EL (cell line): ENCODE measurements around the gene SKP1.
"Not testable (repeated sequence)": the region's sequence is repeated elsewhere in the genome, so short reads cannot be mapped to it uniquely, and the experiment has no call there.

ENCODE experiments used
- DNase-seq: peaks from one replicate; pipeline ENCODE4 v3.0.0-alpha.2; 2016

The SKP1 gene

DNA sequence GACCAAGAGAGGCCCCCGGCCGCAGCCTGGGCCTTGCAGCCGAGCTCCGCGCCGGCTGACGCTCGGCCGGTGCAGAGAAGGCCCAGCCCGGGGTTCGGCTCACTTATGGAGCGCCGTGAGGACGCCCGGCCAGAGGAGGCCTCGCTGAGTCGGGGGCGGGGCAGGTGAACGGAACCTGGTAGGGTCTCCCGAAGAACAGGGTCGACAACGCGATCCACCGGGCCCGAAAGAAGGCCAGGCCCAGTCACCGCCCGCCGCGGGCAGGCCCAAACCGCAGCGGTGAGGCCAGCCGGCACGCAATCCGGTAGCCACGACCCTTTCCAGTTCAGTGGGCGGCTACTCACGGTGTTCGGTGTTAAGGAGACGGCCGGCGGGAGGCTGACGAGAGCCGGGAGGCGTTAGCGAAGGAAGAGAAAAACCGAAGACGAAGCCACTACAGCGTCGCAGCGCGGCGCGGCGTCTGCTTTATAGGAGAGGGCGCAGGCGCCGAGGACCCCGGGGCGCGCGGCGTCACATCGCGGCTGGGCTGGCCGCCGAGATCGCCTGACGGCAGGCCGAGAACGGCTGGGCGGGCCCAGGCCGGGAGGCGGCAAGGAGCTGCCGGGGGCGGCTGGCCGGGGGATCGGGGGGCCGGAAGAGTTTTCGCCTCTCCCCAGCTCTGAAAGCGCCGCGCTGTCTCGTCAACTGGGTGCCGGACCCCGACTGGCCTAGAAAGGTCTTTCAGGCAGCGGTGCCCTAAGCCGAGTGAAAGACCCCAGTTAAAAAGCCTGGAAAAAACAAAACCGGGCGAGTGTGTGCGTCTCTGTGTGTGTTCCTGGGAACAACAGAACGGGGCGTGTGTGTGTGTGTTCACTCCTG is at the start of gene SKP1:
TSS of gene SKP1 (minus strand) at position 440 of the 858 bp plus-strand sequence. CDS start 2,928 bp downstream, outside the sequence.
- DNase-seq, result peak; percentile 83

DNA sequence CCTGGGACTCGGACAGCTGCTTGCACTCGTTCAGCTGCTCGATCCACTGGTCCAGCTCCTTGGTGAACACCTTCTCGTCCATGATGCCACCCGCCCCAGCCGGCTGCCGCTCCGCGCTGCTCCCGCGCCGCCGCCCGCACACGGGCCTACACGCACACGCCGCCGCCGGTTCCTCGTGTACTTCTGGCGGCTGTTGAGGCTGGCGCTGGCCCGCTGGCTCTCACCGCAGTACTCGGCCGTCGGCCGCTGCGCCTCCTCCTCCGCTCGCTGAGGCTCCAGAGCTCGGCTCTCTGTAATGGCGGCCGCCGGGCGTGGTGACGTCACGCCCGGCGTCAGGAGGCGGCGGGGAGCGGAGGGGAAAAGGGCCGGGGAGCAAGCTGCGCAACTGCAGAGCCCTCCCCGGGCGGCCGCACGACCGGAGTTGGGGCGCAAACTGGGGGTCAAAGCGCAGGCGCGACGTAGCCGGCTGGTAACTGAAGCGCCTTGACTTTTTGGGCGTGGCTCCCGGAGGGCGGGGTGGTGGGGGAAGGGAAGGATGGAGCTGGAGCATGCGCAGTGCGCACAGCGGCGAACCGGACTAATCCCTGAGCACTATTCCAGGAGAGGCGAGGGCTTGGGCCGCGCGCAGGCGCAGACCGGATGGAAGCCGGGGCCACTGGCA is 49.2 kb upstream of the SKP1 start, which contains the start of gene PPP2CA:
TSS of gene PPP2CA (minus strand) at position 294 of the 661 bp plus-strand sequence. CDS start at position 82, 212 bp downstream.
- DNase-seq, result peak; percentile 99

DNA sequence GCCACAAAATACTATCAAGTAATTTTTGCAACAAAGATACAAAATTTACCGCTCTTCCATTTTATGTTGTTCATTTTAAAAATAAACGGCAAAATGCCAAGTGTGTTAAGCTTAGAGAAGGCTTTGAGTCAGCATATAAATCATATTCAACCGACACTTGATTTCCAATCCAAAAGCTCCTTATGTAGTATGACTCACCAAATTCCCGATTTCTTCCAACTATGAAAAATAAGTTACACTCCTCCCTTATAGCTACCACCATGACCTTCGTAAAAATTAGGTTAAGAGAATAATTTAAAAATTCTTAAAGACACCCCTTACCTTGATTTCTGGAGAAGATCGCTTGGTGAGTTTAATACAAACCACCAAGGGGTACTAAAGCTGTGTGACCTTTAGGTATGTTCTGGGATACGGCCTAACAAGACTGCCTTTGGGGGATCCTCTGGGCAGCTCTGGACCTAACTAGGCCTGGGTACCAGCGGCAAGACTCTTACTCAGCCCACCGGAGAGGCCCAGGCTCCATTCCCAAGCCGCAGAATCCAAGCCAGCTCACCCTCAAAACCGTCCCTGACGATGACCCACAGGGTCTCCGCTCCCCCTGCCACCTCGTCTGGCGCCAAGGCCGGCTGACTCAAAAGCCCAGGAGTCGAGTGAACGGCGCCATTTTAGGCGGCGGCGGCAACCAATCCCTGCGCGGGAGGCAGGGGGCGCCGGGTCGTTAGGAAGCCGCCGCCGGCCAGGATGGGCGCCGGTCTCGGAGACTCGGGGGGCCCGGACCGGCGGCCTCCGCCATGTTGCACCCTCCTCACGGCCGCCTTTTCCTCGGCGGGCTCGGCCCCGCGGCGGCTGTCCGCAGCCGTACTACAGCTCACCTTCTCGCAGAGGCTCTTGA is 48.4 kb upstream of the SKP1 start:
- DNase-seq, result peak; percentile 73

DNA sequence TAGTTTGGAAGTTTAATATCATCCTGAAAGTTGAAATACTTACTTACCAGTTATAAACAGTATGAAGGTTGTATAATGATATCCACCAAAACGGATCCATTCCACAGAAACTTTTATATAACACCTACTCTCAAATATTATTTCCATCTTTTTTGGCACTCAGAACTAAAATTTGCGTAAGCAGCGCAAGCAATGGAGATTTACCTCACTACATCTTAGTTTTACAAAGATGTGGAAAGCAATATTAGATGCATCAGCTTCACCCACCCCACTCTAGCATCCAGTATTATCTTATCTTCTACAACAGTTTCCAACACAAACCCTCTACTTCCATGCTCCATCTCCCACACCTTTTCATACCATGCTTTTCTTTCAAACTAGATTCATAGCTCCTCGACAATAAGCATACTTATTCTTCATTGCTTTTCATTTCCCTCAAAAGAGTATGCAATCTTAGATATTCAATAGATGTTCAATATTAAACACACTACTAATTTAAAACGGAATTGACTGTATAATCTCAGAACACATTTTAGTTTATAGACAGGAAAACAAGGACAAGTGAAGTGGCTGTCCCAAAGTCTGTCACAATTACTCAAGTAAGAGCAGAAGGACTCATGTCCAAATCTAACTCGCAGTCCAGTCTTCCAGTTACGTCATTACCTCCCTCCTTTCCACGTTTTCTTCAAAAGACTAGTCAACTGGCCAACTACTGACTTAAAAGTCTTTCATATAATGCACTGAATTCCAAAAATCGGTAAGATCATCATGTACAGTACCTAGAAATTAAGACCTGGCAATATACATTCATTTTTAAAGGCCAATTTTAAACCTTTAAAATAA is 46.9 kb upstream of the SKP1 start:
- peak; percentile 39 for DNase-seq

DNA sequence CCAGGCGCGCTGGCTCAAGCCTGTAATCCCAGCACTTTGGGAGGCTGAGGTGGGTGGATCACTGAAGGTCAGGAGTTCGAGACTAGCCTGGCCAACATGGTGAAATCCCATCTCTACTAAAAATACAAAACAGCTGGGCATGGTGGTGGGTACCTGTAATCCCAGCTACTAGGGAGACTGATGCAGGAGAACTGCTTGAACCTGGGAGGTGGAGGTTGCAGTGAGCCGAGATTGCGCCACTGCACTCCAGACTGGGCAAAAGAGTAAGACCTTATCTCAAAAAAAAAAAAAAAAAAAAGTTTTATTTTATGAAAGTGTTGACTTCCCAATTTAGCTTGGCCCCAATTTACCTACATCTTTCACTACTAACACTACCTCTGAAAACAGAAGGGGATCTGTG is 44.9 kb upstream of the SKP1 start:
- not testable (repeated sequence) for DNase-seq

DNA sequence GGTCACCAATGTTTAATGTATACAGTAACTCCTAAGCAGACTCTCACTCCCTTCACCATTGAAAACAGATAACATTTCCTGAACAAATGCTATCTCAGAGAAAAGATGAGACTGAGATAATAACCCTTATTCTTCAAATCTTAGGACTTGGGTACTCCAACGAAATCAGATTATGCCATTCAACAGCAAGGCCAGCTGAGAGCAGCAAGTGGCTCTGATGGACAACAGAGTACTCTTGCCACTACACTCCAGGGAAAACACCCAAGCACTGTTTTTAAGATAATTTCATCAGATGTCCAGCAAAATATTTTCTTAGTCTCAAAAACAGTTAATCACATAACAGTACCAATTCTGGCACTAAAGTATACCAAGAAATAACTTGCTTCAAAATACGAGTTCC is 39.0 kb upstream of the SKP1 start:
- no peak for DNase-seq

DNA sequence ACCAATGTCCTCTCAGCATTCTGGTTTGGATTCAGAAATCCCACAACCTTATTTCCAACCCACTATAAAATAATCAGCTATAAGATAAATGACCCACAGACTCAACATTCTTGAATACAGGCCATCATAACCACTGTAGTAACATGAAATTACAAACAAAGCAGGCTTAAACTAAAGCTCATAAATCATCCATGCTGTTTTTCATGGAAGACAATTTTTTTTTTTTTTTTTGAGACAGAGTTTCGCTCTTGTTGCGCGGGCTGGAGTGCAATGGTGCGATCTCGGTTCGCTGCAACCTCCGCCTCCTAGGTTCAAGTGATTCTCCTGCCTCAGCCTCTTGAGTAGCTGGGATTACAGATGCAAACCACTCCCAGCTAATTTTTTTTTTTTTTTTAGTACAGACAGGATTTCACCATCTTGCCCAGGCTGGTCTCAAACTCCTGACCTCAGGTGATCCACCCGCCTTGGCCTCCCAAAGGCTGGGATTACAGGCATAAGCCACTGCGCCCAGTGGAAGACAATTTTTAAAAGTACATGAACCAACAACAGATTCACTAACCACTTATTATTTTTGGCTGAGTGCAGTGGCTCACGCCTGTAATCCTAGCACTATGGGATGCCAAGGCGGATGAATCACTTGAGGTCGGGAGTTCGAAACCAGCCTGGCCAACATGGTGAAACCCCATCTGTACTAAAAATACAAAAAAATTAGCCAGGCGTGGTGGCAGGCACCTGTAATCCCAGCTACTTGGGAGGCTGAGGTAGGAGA is 34.7 kb upstream of the SKP1 start:
- peak; percentile 65 for DNase-seq

DNA sequence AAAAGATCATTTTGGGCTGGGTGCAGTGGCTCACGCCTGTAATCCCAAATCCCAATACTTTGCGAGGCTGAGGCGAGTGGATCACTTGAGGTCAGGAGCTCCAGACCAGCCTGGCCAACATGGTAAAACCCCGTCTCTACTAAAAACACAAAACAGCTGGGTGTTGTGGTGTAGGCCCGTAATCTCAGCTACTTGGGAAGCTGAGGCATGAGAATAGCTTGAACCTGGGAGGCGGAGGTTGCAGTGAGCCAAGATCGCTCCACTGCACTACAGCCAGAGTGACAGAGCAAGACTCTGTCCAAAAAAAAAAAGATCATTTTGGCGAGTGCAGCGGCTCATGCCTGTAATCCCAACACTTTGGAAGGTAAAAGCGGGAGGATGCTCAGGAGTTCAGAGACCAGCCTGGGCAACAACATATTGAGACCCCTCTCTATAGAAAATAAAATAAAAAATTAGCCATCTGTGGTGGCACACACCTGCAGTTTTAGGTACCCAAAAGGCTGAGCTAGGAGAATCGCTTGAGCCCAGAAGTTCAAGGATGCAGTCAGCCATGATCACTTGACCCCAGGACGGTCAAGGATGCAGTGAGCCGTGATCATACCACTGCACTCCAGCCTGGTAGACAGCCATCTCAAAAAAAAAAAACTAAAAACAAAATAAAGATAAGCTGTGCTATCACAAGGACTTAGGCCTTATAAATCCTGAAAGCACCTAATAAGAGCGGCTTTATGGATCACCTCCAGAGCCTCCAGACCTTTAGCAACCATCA is 32.9 kb upstream of the SKP1 start:
- no peak for DNase-seq

DNA sequence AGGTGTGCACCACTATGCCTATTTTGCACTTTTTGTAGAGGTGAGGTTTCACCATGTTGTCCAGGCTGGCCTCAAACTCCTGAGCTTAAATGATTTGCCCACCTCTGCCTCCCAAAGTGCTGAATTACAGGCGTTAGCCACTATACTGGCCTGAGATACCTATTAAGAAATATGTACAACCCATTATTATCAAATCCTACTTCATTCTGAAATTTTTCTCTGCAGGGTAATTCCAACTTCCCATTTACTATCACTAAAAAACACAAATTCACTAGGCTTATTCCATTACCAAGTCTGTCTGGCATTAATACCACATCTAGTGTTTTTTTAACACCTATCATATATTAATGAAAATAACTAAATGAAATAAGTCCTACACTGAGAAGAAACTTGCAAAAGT is 30.9 kb upstream of the SKP1 start:
- no peak for DNase-seq

DNA sequence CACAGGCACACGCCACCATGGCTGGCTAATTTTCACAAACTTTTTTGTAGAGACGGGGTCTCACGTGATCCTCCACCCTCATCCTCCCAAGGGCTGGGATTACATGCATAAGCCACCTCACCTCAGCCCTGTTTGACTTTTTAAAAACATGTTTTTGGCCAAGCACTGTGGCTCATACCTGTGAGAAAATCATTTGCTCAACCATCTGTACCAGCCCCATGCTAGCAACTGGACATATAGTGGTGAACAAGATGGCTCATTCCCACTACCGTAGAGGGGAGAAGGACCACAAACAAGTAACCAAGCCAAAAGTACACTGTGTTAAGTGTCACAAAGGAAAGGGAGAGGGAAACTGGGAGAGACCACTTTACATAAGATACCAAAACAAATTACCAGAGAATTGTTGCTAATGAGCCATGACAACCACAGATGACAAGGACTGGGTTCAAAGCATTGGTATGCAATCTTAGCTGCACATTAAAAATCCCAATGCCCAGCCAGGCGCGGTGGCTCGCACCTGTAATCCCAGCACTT is 29.9 kb upstream of the SKP1 start:
- no peak for DNase-seq

DNA sequence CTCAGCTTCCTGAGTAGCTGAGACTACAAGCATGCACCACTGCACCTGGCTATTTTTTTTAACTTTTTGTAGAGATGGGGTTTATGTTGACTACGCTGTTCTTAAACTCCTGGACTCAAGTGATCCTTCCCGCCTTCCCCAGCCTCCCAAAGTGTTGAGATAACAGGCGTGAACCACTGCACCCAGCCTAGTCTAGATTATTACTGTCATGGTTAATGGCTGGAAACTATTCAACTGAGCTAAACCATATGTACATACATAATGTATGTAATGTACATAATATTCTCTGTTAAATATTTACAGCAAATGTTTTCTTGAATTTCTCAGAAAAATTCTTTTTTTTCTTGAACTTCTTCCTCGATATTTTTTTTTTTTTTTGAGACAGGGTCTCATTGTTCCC is 27.8 kb upstream of the SKP1 start:
- DNase-seq, result no peak

DNA sequence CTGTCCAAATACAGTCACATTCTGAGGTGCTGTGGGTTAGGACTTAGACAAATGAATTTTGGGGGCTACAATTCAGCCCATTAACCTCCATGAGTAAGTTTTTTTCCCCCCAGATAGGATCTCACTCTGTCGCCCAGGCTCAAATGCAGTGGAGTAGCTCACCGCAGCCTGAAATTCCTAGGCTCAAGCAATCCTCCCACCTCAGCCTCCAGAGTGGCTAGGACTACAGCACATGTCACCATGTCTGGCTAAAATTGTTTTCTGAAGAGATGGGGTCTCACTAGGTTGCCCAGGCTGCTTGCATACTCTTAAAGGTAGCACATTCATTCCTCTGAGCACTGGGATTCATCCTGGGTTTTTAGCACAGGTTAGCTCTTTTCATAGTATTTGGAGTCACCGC is 26.9 kb upstream of the SKP1 start:
- DNase-seq, result no peak

DNA sequence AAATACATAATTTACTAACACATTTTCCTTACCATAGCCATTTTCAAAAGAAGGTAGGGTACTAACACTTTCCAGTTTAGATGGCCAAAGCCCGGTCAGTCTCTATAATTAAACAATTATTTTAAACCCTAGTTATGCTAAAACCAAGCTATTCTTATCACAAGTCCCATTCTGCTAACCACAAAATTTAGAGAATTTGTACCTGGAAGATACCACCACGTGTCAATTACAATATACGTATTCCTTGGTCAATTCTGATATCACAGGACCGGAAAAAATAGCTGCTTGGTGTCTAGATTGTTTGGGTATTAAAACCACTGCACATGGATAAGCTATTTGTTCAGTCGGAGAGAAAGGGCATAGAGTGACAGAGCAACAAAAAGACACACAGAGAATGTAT is 18.9 kb upstream of the SKP1 start:
- DNase-seq, result no peak

DNA sequence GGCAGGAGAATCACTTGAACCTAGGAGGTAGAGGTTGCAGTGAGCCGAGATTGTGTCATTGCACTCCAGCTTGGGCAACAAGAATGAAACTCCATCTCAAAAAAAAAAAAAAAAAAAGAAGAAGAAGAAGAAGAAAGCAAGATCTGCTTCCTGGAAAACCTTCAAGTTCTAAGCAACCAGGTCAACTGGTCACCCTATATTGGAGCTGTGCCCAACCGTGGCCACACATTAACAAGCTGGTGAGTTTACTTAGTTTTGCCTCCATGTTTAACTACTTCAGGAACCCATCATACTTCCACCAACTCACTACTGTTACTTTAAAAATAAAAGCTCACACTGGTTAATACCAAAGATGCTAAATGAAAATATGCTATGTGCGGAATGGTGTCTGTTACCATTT is 12.3 kb upstream of the SKP1 start:
- DNase-seq, result no peak

DNA sequence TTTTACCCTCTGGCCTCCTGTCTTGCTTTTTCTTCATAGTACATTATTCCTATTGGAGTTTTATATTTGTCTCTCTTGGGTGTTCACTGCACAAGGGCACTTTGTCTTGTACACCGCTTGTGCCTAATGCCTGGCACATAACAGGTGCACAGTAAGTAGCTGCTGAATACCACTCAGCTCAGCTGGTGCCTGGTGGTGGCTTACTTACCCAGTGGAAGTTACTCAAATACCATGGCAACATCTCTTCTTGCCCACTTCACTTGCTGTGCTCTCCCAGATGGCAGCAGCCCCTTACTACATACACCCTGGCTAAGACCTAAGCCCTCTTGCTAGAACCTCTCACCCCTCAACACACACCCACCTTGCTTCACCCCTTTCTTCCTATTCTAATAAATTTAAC is 11.3 kb upstream of the SKP1 start:
- no peak for DNase-seq

DNA sequence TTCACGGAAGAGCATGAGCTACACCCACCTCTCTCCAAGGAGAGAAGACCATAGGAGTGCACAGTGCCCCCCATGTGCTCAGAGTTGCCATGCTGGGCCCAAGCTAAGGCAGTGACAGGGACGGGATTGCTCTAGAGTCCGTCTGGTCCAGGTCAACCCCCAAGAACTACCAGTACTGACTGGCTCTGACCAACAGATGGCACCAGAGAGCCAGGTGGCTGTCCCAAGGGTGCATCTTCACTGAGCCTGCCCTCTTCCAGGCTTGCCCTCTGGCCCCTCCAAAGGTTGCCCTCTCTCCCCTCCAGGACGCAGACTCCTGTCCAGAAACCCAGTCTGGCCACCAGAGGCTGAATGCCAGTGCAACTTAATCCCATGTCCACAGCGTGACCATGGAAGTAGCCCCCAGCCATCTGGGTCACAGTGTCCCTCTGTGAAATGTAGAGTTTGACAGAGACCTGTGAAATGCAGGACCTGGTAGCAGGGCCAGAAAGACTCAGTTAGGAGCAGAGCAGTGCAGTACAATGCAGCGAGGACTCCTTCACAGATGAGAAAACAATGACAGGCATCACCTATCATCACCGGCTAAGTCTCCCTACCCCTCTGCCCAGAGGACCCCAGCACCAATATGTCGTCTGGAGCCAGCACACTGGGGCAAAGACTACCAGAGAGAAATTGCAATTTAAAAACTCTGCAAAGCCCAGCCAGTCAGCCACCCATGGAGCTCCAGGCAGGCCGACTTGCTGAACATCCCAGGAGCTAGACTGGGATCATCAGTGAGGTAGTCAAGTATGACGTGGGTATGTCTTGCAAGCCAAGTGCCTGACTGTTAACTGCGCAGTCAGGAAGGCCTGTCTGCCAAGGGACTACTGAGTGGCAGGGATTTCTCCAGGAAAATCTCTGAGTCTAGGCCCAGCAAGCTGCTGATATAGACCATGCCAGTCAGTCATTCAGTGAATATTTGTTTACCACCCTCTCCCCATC is 7.7 kb upstream of the SKP1 start:
- peak; percentile 69 for DNase-seq

DNA sequence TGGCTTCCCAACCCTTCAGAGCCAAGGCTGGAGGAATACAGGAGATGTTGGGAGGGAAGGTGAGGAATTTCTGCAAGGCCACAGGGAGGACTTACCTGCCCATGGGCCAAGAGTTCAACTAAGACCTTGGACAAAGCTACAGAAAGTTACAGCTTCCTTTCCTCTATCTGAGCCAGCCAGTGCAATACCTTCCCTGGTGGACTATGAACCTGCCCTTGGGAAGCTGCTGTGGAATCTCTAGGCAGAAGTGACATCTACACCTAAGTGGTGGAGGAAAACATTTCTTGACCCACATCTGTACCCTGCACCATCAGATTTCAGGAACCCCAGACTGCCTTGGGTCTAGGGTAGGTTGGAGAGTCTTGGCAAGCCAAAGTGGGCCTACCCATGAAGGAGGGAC is 6.7 kb upstream of the SKP1 start:
- no peak for DNase-seq

DNA sequence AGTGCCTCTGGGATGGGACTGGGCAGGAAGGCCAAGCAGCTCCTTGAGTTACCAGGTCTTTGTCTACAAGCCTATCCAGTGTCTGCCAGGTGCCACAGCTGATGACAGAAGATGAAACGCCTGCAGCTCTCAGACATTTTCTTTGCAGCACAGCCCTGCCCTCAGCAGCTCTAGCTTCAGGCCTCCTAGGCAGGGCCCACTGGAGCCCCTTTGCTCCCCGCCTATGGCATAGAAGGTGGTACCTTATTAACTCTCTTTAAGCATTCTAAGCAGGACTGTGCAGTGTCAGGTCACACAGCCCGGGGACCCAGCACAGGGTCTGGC is 1.3 kb upstream of the SKP1 start:
- no peak for DNase-seq

DNA sequence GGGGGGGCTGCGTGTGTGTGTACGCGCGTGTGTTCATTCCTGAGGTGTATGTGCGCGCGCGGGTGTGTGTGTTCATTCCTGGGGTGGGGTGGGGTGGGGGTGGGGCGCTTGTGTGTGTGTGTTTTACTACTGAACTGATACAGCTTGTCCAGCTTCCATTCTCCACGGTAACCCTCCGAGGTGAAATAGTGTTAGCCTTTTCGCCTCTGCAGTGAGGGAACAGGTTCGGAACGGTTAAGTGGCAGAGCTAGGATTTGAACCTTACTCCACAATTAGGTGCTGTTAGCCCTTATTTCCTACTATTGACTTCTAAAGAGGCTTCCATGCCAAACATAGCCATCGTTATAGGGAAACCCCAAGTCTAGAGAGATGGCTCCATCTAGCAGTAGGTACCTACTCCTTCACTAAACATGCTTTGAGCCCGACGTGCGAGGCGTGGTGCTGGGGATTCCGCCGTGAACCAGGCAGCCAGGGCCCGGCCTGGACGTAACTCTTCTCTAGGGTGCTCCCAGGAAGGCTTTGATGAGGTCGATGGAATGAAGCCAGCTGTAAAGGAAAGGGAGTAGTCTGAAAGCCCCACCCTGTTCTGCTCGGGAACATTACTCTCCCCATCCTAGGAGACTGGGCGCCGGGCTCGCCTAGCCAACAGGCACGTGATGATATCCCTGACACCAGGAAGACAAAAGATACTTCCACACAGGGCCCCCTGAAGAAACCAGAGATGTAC is 782 bp upstream of the SKP1 start:
- DNase-seq, result peak; percentile 14
